Measurements from ENCODE around the gene CD37.

DNA sequence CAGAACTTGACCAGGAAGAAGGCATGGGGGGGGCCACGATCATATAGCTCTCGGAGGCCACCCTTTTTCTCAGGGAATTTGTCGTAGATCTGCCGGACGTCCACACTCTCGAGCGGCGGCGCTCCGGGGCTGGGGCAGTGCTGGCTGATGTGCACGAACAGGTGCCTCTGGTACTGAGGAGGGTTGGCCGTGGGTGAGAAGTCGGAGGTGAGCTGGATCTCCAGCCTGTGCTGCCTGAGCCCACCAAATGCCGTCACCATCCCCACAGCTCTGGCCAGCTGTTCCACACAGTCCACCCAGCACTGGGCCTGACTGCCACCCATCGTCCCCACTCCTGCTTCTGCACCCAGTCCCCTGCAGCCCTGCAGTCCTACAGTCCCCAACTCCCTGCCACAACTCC lies 12.0 kb downstream of the CD37 start:
- TF ChIP-seq, protein P1, sequence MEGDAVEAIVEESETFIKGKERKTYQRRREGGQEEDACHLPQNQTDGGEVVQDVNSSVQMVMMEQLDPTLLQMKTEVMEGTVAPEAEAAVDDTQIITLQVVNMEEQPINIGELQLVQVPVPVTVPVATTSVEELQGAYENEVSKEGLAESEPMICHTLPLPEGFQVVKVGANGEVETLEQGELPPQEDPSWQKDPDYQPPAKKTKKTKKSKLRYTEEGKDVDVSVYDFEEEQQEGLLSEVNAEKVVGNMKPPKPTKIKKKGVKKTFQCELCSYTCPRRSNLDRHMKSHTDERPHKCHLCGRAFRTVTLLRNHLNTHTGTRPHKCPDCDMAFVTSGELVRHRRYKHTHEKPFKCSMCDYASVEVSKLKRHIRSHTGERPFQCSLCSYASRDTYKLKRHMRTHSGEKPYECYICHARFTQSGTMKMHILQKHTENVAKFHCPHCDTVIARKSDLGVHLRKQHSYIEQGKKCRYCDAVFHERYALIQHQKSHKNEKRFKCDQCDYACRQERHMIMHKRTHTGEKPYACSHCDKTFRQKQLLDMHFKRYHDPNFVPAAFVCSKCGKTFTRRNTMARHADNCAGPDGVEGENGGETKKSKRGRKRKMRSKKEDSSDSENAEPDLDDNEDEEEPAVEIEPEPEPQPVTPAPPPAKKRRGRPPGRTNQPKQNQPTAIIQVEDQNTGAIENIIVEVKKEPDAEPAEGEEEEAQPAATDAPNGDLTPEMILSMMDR (IDR thresholded peaks at IDR 0.05), result no peak
- TF ChIP-seq EZH2 (IDR thresholded peaks at IDR 0.05; ENCODE audit: borderline replicate concordance, insufficient read depth, low read depth, low read length, poor library complexity, severe bottlenecking), result no peak
